PFSK-1 (cell line): ENCODE results near the gene APP.

Experiments
- POLR2AphosphoS5 ChIP-seq: IDR thresholded peaks from 2 replicates; pipeline ENCODE4 v1.6.1; 2012; ENCODE audit warnings: low read depth, mild to moderate bottlenecking, control low read depth, low read length, moderate library complexity
- SIN3A ChIP-seq: IDR thresholded peaks from 2 replicates; pipeline ENCODE4 v1.6.1; 2012; ENCODE audit warnings: mild to moderate bottlenecking, low read length, moderate library complexity, borderline replicate concordance; ENCODE audit not compliant: insufficient read depth

GRCh38 chr21:25885405-25885804, 285.2 kb downstream of the APP start:
- TF ChIP-seq SIN3A (no peak), POLR2AphosphoS5 (no peak)
